Bronchial epithelial cell (primary cell): ENCODE measurements around the gene VEPH1. TPM values are rescaled to one million over a fixed set of nuclear protein-coding genes. Genes with fewer than 3 reads are reported as not detected.

Experiments used
- DNase-seq: peaks from one replicate; pipeline ENCODE4 v3.0.0-alpha.2; 2010; ENCODE audit warnings: low read depth
- FAIRE-seq: peaks from 2 replicates; lab custom pipeline; 2011; peaks lifted over from hg19 to GRCh38; lab: Jason Lieb, UNC
- H3K27me3 ChIP-seq: 2 replicates; pipeline ENCODE4 v1.5.1; 2011; ENCODE audit warnings: low read length; ENCODE audit not compliant: control insufficient read depth, insufficient read depth
- H3K36me3 ChIP-seq: 2 replicates; pipeline ENCODE4 v1.5.1; 2011; ENCODE audit warnings: low read length; ENCODE audit not compliant: control insufficient read depth, insufficient read depth
- H3K4me3 ChIP-seq: 2 replicates; pipeline ENCODE4 v1.5.1; 2011; ENCODE audit warnings: mild to moderate bottlenecking, low read depth, low read length, control low read depth
- total RNA-seq: library from RNA; depleted of rRNA; stranded (reverse); fragments of >200 nt; gene quantifications from 2 replicates; pipeline ENCODE4 v1.2.1, GENCODE V29; 2014
- TF ChIP-seq, protein P1 (sequence below): IDR thresholded peaks from 2 replicates; pipeline ENCODE4 v1.5.1; 2011; ENCODE audit warnings: mild to moderate bottlenecking, moderate library complexity, low read length, control low read depth, inconsistent platforms; ENCODE audit not compliant: insufficient read depth, severe bottlenecking

The VEPH1 gene
- total RNA-seq, 1 donor from 2014 or later, result 1.3 TPM

GRCh38 chr3:157271283-157271882 is 231.8 kb downstream of the VEPH1 start:
- TF ChIP-seq, protein P1, sequence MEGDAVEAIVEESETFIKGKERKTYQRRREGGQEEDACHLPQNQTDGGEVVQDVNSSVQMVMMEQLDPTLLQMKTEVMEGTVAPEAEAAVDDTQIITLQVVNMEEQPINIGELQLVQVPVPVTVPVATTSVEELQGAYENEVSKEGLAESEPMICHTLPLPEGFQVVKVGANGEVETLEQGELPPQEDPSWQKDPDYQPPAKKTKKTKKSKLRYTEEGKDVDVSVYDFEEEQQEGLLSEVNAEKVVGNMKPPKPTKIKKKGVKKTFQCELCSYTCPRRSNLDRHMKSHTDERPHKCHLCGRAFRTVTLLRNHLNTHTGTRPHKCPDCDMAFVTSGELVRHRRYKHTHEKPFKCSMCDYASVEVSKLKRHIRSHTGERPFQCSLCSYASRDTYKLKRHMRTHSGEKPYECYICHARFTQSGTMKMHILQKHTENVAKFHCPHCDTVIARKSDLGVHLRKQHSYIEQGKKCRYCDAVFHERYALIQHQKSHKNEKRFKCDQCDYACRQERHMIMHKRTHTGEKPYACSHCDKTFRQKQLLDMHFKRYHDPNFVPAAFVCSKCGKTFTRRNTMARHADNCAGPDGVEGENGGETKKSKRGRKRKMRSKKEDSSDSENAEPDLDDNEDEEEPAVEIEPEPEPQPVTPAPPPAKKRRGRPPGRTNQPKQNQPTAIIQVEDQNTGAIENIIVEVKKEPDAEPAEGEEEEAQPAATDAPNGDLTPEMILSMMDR, result no peak
- Histone ChIP-seq H3K27me3 (no peaks in the 10 kb centered on the region), H3K4me3 (no peak overlapping the region), H3K36me3 (no peaks in the 10 kb centered on the region)
- FAIRE-seq (no peak), DNase-seq (no peak)

GRCh38 chr3:157268026-157268425 is 235.2 kb downstream of the VEPH1 start:
- TF ChIP-seq, protein P1, result no peak
- Histone ChIP-seq H3K27me3 (no peaks in the 10 kb centered on the region), H3K36me3 (no peaks in the 10 kb centered on the region), H3K4me3 (no peak overlapping the region)
- DNase-seq (no peak), FAIRE-seq (no peak)

- no peak overlapping the region for H3K4me3 ChIP-seq
- TF ChIP-seq, protein P1, result no peak
- no peaks in the 10 kb centered on the region for H3K27me3 ChIP-seq
- H3K36me3 ChIP-seq, result no peaks in the 10 kb centered on the region
- no peak for DNase-seq
- no peak for FAIRE-seq
Measured at GRCh38 chr3:157265931-157266330, 237.3 kb downstream of the VEPH1 start.

GRCh38 chr3:157263027-157263426 is 240.2 kb downstream of the VEPH1 start:
- TF ChIP-seq, protein P1, result no peak
- Histone ChIP-seq H3K36me3 (no peaks in the 10 kb centered on the region), H3K27me3 (no peaks in the 10 kb centered on the region), H3K4me3 (no peak overlapping the region)
- FAIRE-seq (no peak), DNase-seq (peak; percentile 29)

- no peaks in the 10 kb centered on the region for H3K36me3 ChIP-seq
- TF ChIP-seq, protein P1, result no peak
- no peak overlapping the region for H3K4me3 ChIP-seq
- DNase-seq (no peak), FAIRE-seq (no peak)
- H3K27me3 ChIP-seq, result no peaks in the 10 kb centered on the region
Measured at GRCh38 chr3:157261000-157261399, 242.2 kb downstream of the VEPH1 start.

GRCh38 chr3:157259825-157260224 is 243.4 kb downstream of the VEPH1 start:
- no peaks in the 10 kb centered on the region for H3K27me3 ChIP-seq
- H3K36me3 ChIP-seq, result no peaks in the 10 kb centered on the region
- FAIRE-seq (no peak), DNase-seq (no peak)
- TF ChIP-seq, protein P1, result no peak
- H3K4me3 ChIP-seq, result no peak overlapping the region
